Neutrophil (primary cell): ENCODE measurements around the gene ANKRD50.

Experiments
- H3K27ac ChIP-seq: fragments of 200-600 bp; sonication (generic); 2 replicates; pipeline ENCODE4 v1.5.1; 2016; ENCODE audit warnings: mild to moderate bottlenecking, moderate library complexity
- H3K27me3 ChIP-seq: fragments of 200-600 bp; sonication (generic); 2 replicates; pipeline ENCODE4 v1.6.0; 2016; ENCODE audit warnings: mild to moderate bottlenecking
- H3K36me3 ChIP-seq: fragments of 200-600 bp; sonication (generic); 2 replicates; pipeline ENCODE4 v1.5.1; 2017
- H3K4me1 ChIP-seq, 2 experiments: fragments of 200-600 bp in 1 of 2; sonication (generic) in 1 of 2; 1 replicate in 1 of 2; 2 replicates in 1 of 2; pipeline versions ENCODE4 v1.5.1 to v1.6.1; 2013 to 2016; ENCODE audit warnings: low read depth in 1 of 2, low read length in 1 of 2, mild to moderate bottlenecking in 1 of 2, moderate library complexity in 1 of 2; ENCODE audit not compliant: control insufficient read depth in 1 of 2, insufficient read depth in 1 of 2
- H3K4me3 ChIP-seq, 2 experiments: fragments of 200-600 bp in 1 of 2; sonication (generic) in 1 of 2; 1 replicate in 1 of 2; 2 replicates in 1 of 2; pipeline ENCODE4 v1.5.1; 2013 to 2016; ENCODE audit warnings: low read depth in 1 of 2, low read length in 1 of 2, mild to moderate bottlenecking in 1 of 2, moderate library complexity in 1 of 2
- H3K9me3 ChIP-seq: fragments of 200-600 bp; sonication (generic); 2 replicates; pipeline ENCODE4 v1.5.1; 2016
- CTCF ChIP-seq: fragments of 200-600 bp; sonication (generic); IDR thresholded peaks from 2 replicates; pipeline ENCODE4 v1.5.1; 2016; ENCODE audit warnings: antibody characterized with exemption

The ANKRD50 gene

GRCh38 chr4:124713185-124713592 is 657 bp upstream of the ANKRD50 start:
- Histone ChIP-seq H3K4me1 (peaks cover 27 to 30% of the 10 kb centered on the region in 2 experiments), H3K27ac (peak overlapping the region; percentile 75), H3K27me3 (no peaks in the 10 kb centered on the region), H3K36me3 (no peaks in the 10 kb centered on the region), H3K9me3 (no peaks in the 10 kb centered on the region), H3K4me3 (peak overlapping the region; percentile 76 to 87)
- no peak for TF ChIP-seq CTCF

- Histone ChIP-seq H3K4me1 (peaks cover 27 to 30% of the 10 kb centered on the region in 2 experiments), H3K4me3 (peak overlapping the region; percentile 76 to 87), H3K36me3 (no peaks in the 10 kb centered on the region), H3K27me3 (no peaks in the 10 kb centered on the region), H3K27ac (peak overlapping the region; percentile 75), H3K9me3 (no peaks in the 10 kb centered on the region)
- TF ChIP-seq CTCF = no peak
These were observed 811 bp downstream of the ANKRD50 start for GRCh38 chr4:124711471-124712371.

- H3K27ac ChIP-seq = no peak overlapping the region
- H3K9me3 ChIP-seq = no peaks in the 10 kb centered on the region
- peaks cover 27 to 30% of the 10 kb centered on the region in 2 experiments for H3K4me1 ChIP-seq
These were observed 1.6 kb downstream of the ANKRD50 start for GRCh38 chr4:124710911-124711310.

GRCh38 chr4:124710015-124710741 is 2.4 kb downstream of the ANKRD50 start:
- Histone ChIP-seq H3K9me3 (no peaks in the 10 kb centered on the region), H3K36me3 (no peaks in the 10 kb centered on the region), H3K27ac (no peak overlapping the region), H3K4me3 (no peak overlapping the region), H3K4me1 (peaks cover 27 to 30% of the 10 kb centered on the region in 2 experiments), H3K27me3 (no peaks in the 10 kb centered on the region)
- TF ChIP-seq CTCF = no peak

More at GRCh38 chr4:124710911-124711310, 1.6 kb downstream of the ANKRD50 start:
- peak overlapping the region in 1 of 2 experiments; percentile 87 for H3K4me3 ChIP-seq
- no peaks in the 10 kb centered on the region for H3K36me3 ChIP-seq
- no peaks in the 10 kb centered on the region for H3K27me3 ChIP-seq
- no peak for TF ChIP-seq CTCF

- no peaks in the 10 kb centered on the region for H3K27me3 ChIP-seq
- TF ChIP-seq CTCF = no peak
- H3K27ac ChIP-seq = no peak overlapping the region
- H3K36me3 ChIP-seq = no peaks in the 10 kb centered on the region
- H3K9me3 ChIP-seq = no peaks in the 10 kb centered on the region
- H3K4me1 ChIP-seq = peaks cover 27 to 30% of the 10 kb centered on the region in 2 experiments
- no peak overlapping the region for H3K4me3 ChIP-seq
These were observed 3.8 kb downstream of the ANKRD50 start for GRCh38 chr4:124708517-124709300.
